Smooth muscle cell (in vitro differentiated cells): ENCODE results near the gene ARHGAP23. TPM values are rescaled to one million over a fixed set of nuclear protein-coding genes. Genes with fewer than 3 reads are reported as not detected.

Experiments used
- DNase-seq: peaks from one replicate; lab custom pipeline; 2025; ENCODE audit not compliant: unreplicated experiment; lab: John Stamatoyannopoulos, UW
- H2AFZ ChIP-seq: fragments of 200-600 bp; sonication (generic); 2 replicates; pipeline ENCODE4 v1.6.0; 2016; ENCODE audit warnings: antibody characterized with exemption, low read depth, mild to moderate bottlenecking
- H3F3A ChIP-seq: fragments of 200-600 bp; sonication (generic); 2 replicates; pipeline ENCODE4 v1.6.0; 2017; ENCODE audit warnings: antibody characterized with exemption, low read depth
- H3K27ac ChIP-seq: fragments of 200-600 bp; sonication (generic); 2 replicates; pipeline ENCODE4 v1.5.1; 2016; ENCODE audit warnings: low read depth, mild to moderate bottlenecking
- H3K27me3 ChIP-seq: fragments of 200-600 bp; sonication (generic); 2 replicates; pipeline ENCODE4 v1.6.1; 2016; ENCODE audit warnings: low read depth, mild to moderate bottlenecking
- H3K36me3 ChIP-seq: fragments of 200-600 bp; sonication (generic); 2 replicates; pipeline ENCODE4 v1.5.1; 2016; ENCODE audit warnings: low read depth
- H3K4me1 ChIP-seq: fragments of 200-600 bp; sonication (generic); 2 replicates; pipeline ENCODE4 v1.5.1; 2016; ENCODE audit warnings: low read depth
- H3K4me2 ChIP-seq: fragments of 200-600 bp; sonication (generic); 2 replicates; pipeline ENCODE4 v1.6.0; 2016; ENCODE audit warnings: mild to moderate bottlenecking
- H3K4me3 ChIP-seq: fragments of 200-600 bp; sonication (generic); 2 replicates; pipeline ENCODE4 v1.5.1; 2016; ENCODE audit warnings: mild to moderate bottlenecking
- H3K79me2 ChIP-seq: fragments of 200-600 bp; sonication (generic); 2 replicates; pipeline ENCODE4 v1.6.0; 2016; ENCODE audit warnings: low read depth, mild to moderate bottlenecking
- H3K9ac ChIP-seq: fragments of 200-600 bp; sonication (generic); 2 replicates; pipeline ENCODE4 v1.6.0; 2016; ENCODE audit warnings: low read depth
- H3K9me3 ChIP-seq: fragments of 200-600 bp; sonication (generic); replicated peaks from 2 replicates; pipeline ENCODE4 v1.5.1; 2016; ENCODE audit warnings: low read depth
- H4K20me1 ChIP-seq: fragments of 200-600 bp; sonication (generic); 2 replicates; pipeline ENCODE4 v1.6.0; 2016; ENCODE audit warnings: low read depth
- WGBS: methylation state at CpG from one replicate; pipeline ENCODE4 v1.1.7; 2016; ENCODE audit warnings: low lambda C conversion rate; 5-methylcytosine and 5-hydroxymethylcytosine counted together
- polyA plus RNA-seq: library from polyadenylated mRNA; unstranded; fragments of >200 nt; fragmentation: Nextera tagmentation; extraction: Ambion mirVana; gene quantifications from 2 replicates; pipeline ENCODE4 v1.2.1, GENCODE V29; 2016
- total RNA-seq: library from RNA; depleted of rRNA; stranded (reverse); fragments of >200 nt; gene quantifications from 2 replicates; pipeline ENCODE4 v1.2.3, GENCODE V29; 2014
- TF ChIP-seq, protein P1 (sequence below): fragments of 200-600 bp; sonication (generic); IDR thresholded peaks from 2 replicates; pipeline ENCODE4 v1.5.1; 2017; ENCODE audit warnings: borderline replicate concordance, mild to moderate bottlenecking, antibody characterized with exemption; ENCODE audit not compliant: insufficient read depth, poor library complexity, severe bottlenecking

Gene ARHGAP23
- total and polyA plus RNA-seq, 2 experiments from 2014 or later: 24.9 to 34.0 TPM

- TF ChIP-seq, protein P1, sequence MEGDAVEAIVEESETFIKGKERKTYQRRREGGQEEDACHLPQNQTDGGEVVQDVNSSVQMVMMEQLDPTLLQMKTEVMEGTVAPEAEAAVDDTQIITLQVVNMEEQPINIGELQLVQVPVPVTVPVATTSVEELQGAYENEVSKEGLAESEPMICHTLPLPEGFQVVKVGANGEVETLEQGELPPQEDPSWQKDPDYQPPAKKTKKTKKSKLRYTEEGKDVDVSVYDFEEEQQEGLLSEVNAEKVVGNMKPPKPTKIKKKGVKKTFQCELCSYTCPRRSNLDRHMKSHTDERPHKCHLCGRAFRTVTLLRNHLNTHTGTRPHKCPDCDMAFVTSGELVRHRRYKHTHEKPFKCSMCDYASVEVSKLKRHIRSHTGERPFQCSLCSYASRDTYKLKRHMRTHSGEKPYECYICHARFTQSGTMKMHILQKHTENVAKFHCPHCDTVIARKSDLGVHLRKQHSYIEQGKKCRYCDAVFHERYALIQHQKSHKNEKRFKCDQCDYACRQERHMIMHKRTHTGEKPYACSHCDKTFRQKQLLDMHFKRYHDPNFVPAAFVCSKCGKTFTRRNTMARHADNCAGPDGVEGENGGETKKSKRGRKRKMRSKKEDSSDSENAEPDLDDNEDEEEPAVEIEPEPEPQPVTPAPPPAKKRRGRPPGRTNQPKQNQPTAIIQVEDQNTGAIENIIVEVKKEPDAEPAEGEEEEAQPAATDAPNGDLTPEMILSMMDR: no peak
- no peak overlapping the region for H3K4me3 ChIP-seq
- H3F3A ChIP-seq: no peaks in the 10 kb centered on the region
- no peaks in the 10 kb centered on the region for H4K20me1 ChIP-seq
- DNase-seq: no peak
- no peaks in the 10 kb centered on the region for H3K36me3 ChIP-seq
- peaks cover 27% of the 10 kb centered on the region for H3K27me3 ChIP-seq
- H3K27ac ChIP-seq: no peak overlapping the region
- no peak overlapping the region for H3K9ac ChIP-seq
- H3K4me1 ChIP-seq: peaks cover 8% of the 10 kb centered on the region
- no peaks in the 10 kb centered on the region for H3K9me3 ChIP-seq
- H3K4me2 ChIP-seq: no peak overlapping the region
- WGBS: 95% methylated on average over 6 of the region's 6 CpGs
- H3K79me2 ChIP-seq: no peaks in the 10 kb centered on the region
- no peak overlapping the region for H2AFZ ChIP-seq
Observed at GRCh38 chr17:38556239-38556638, 128.0 kb downstream of the ARHGAP23 start.

DNA sequence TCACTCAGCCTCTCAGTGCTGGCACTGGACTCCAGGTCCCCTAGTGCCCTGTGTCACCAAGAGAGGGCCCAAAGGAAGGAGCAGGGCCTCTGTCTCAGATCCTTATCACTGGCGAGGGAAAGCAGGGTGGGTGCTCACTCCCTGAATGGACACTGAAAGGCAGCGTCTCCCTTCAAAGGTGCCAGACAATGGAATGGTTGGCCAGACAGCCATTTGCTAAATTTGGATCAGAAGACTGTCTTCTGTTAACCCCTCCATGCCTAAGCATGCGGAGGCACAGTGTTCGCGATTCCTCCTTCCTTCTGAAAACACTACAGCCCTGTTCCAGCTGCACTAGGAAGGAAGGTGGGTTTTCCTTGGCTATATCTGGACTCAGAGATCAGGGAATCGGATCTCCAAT is 129.1 kb downstream of the ARHGAP23 start:
- Histone ChIP-seq H4K20me1 (no peaks in the 10 kb centered on the region), H2AFZ (no peak overlapping the region), H3K79me2 (no peaks in the 10 kb centered on the region), H3F3A (no peaks in the 10 kb centered on the region), H3K9me3 (no peaks in the 10 kb centered on the region), H3K4me1 (peaks cover 8% of the 10 kb centered on the region), H3K27ac (no peak overlapping the region), H3K4me2 (peak overlapping the region; percentile 87), H3K36me3 (no peaks in the 10 kb centered on the region), H3K9ac (no peak overlapping the region), H3K27me3 (peaks cover 39% of the 10 kb centered on the region), H3K4me3 (no peak overlapping the region)
- TF ChIP-seq, protein P1: no peak
- DNase-seq: no peak
- WGBS: 84% methylated on average over 6 of the region's 6 CpGs

DNA sequence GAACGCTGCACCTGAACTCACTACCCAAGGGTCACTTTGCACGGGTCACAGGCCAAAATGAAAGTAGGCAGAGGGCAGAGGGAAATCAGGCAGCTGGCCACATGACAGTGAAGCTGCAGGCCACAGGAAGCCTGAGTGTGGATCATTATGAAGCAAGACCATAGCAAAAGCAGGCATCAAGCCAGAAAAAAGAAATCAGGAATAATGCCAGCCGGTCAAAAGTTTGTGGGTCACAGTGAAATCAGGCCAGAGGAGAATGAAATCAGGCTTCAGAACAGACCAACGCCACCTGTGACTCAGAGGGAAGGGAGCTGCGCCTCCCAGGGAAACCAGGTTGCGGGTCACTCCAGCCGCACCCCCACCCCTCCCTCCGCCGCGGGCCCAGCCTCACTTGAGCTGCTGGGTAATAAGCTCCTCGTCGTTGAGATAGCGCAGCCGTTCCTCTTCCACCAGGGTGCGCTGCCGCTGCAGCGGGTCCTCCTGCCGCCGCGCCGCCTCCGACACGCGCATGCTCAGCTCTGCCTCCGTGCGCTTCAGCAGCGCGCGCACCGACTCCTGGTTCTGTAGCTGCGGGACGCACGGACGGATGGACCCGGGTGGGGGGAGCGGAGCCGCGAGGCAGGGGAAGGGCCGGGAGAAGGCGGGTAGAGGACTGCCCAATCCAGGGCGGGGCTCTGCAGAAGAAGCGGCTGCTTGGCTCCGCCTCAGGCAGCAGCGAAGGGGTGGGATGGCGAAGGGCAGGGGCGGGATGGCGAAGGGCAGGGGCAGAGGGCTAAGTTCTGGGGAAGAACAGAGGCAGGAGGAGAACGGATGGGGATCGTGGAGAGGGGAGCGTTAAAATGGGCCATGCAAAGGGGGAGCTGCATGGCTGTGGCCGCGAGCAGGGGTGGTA is 129.8 kb downstream of the ARHGAP23 start:
- Histone ChIP-seq H3K27ac (no peak overlapping the region), H4K20me1 (no peaks in the 10 kb centered on the region), H3K27me3 (peaks cover 46% of the 10 kb centered on the region), H3K4me1 (peaks cover 8% of the 10 kb centered on the region), H3K4me2 (peak overlapping the region; percentile 87), H3K9ac (no peak overlapping the region), H3K36me3 (no peaks in the 10 kb centered on the region), H3F3A (no peaks in the 10 kb centered on the region), H3K9me3 (no peaks in the 10 kb centered on the region), H2AFZ (peak overlapping the region; percentile 64), H3K4me3 (peak overlapping the region; percentile 47), H3K79me2 (no peaks in the 10 kb centered on the region)
- TF ChIP-seq, protein P1: peak; percentile 81
- WGBS: 6% methylated on average over 43 of the region's 52 CpGs
- peak; percentile 64 for DNase-seq

- TF ChIP-seq, protein P1: no peak
- peak overlapping the region; percentile 87 for H3K4me2 ChIP-seq
- H3F3A ChIP-seq: no peaks in the 10 kb centered on the region
- no peaks in the 10 kb centered on the region for H4K20me1 ChIP-seq
- peak overlapping the region; percentile 47 for H3K4me3 ChIP-seq
- no peak for DNase-seq
- peak overlapping the region; percentile 64 for H2AFZ ChIP-seq
- no peak overlapping the region for H3K27ac ChIP-seq
- peaks cover 52% of the 10 kb centered on the region for H3K27me3 ChIP-seq
- H3K36me3 ChIP-seq: no peaks in the 10 kb centered on the region
- peaks cover 14% of the 10 kb centered on the region for H3K4me1 ChIP-seq
- WGBS: 6% methylated on average over 10 of the region's 10 CpGs
- H3K9ac ChIP-seq: no peak overlapping the region
- no peaks in the 10 kb centered on the region for H3K9me3 ChIP-seq
- no peaks in the 10 kb centered on the region for H3K79me2 ChIP-seq
Observed at GRCh38 chr17:38558728-38559050, 130.4 kb downstream of the ARHGAP23 start.
